Measurements from ENCODE around the gene RDH5.
"Not testable (repeated sequence)": the region's sequence is repeated elsewhere in the genome, so short reads cannot be mapped to it uniquely, and the experiment has no call there.

The RDH5 gene

GRCh38 chr12:55758575-55758974, 38.4 kb downstream of the RDH5 start:
- not testable (repeated sequence) for H3K9me3 Mint-ChIP-seq (ENCODE audit: low read depth); H3K4me3 Mint-ChIP-seq; H3K27me3 Mint-ChIP-seq; H3K36me3 Mint-ChIP-seq; H3K27ac Mint-ChIP-seq; H3K4me1 Mint-ChIP-seq (ENCODE audit: low read depth)

- Mint-ChIP-seq H3K4me1 (ENCODE audit: low read depth) (peaks cover 5% of the 10 kb centered on the region), H3K27ac (peak overlapping the region; percentile 81), H3K27me3 (no peaks in the 10 kb centered on the region), H3K9me3 (ENCODE audit: low read depth) (no peaks in the 10 kb centered on the region), H3K4me3 (no peak overlapping the region), H3K36me3 (peaks cover 3% of the 10 kb centered on the region)
These were observed 40.5 kb downstream of the RDH5 start for GRCh38 chr12:55760663-55761062.

- peaks cover 3% of the 10 kb centered on the region for H3K36me3 Mint-ChIP-seq
- peaks cover 5% of the 10 kb centered on the region for H3K4me1 Mint-ChIP-seq (ENCODE audit: low read depth)
- no peaks in the 10 kb centered on the region for H3K27me3 Mint-ChIP-seq
- H3K4me3 Mint-ChIP-seq = no peak overlapping the region
- H3K27ac Mint-ChIP-seq = no peak overlapping the region
- H3K9me3 Mint-ChIP-seq (ENCODE audit: low read depth) = no peaks in the 10 kb centered on the region
These were observed 42.5 kb downstream of the RDH5 start for GRCh38 chr12:55762646-55763045.

DNA sequence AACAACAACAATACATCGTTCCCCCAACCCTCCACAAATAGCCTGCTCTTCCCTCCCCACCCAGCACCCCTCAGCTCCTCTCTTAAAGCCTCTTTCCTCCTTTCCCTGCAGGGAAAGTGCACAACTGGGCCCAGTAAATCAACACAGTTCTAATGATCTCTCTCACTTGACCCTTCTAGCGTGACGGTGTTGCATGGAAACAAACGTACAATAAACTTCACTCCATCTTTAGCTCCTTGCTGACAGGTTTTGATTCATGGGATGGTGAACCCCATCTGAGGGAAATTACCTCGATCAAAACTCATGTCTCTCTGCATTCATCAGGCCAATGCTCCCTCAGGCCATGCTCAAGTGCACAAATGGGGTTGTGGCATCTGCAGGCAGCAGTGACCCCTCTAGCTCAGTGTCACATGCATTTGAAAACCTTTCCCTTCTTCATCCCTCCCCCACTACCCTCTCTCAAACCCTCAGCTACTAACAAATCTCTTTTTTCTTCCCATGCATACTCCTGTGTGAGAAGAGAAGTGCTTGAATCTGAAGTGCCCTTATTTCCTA, 45.6 kb downstream of the RDH5 start:
- Mint-ChIP-seq H3K4me3 (no peak overlapping the region), H3K9me3 (ENCODE audit: low read depth) (no peaks in the 10 kb centered on the region), H3K27me3 (no peaks in the 10 kb centered on the region), H3K4me1 (ENCODE audit: low read depth) (peaks cover 3% of the 10 kb centered on the region), H3K27ac (no peak overlapping the region), H3K36me3 (peaks cover 3% of the 10 kb centered on the region)

- Mint-ChIP-seq H3K4me1 (ENCODE audit: low read depth) (peaks cover 2% of the 10 kb centered on the region), H3K36me3 (peaks cover 5% of the 10 kb centered on the region), H3K27ac (no peak overlapping the region), H3K9me3 (ENCODE audit: low read depth) (no peaks in the 10 kb centered on the region), H3K27me3 (no peaks in the 10 kb centered on the region), H3K4me3 (no peak overlapping the region)
These were observed 47.0 kb downstream of the RDH5 start for GRCh38 chr12:55767156-55767555.

- no peak overlapping the region for H3K27ac Mint-ChIP-seq
- H3K4me1 Mint-ChIP-seq (ENCODE audit: low read depth) = peaks cover 11% of the 10 kb centered on the region
- H3K9me3 Mint-ChIP-seq (ENCODE audit: low read depth) = no peaks in the 10 kb centered on the region
- no peak overlapping the region for H3K4me3 Mint-ChIP-seq
- H3K27me3 Mint-ChIP-seq = no peaks in the 10 kb centered on the region
- peaks cover 8% of the 10 kb centered on the region for H3K36me3 Mint-ChIP-seq
These were observed 51.5 kb downstream of the RDH5 start for GRCh38 chr12:55771736-55772135.
